Ovary (tissue), 3 donors: ENCODE results near the gene CCDC71.

ENCODE experiments used
- CTCF ChIP-seq, 3 donors: fragments of 450-650 bp in 2 of 3; fragments of 200-600 bp in 1 of 3; IDR thresholded peaks; one replicate each; pipeline versions ENCODE4 v1.5.1 to v1.8.0; 2016 to 2022; ENCODE audit warnings: antibody characterized with exemption in 3 of 3, mild to moderate bottlenecking in 1 of 3
- EP300 ChIP-seq: sonication (generic); formaldehyde crosslinking; IDR thresholded peaks from one replicate; pipeline ENCODE4 v1.6.1; 2017; ENCODE audit warnings: antibody characterized with exemption
- POLR2A ChIP-seq: fragments of 450-650 bp; IDR thresholded peaks from one replicate; pipeline ENCODE4 v1.6.1; 2017; ENCODE audit warnings: antibody characterized with exemption, mild to moderate bottlenecking, moderate library complexity
- donor health status: DM: no; HTN: no; CAD: no.

GRCh38 chr3:49119439-49119838 is 46.7 kb downstream of the CCDC71 start:
- no peak for TF ChIP-seq CTCF (IDR thresholded peaks at IDR 0.05)
- TF ChIP-seq POLR2A, result no peak
- TF ChIP-seq EP300, result no peak
